ENCODE measurements around the gene ITGB4.

DNA sequence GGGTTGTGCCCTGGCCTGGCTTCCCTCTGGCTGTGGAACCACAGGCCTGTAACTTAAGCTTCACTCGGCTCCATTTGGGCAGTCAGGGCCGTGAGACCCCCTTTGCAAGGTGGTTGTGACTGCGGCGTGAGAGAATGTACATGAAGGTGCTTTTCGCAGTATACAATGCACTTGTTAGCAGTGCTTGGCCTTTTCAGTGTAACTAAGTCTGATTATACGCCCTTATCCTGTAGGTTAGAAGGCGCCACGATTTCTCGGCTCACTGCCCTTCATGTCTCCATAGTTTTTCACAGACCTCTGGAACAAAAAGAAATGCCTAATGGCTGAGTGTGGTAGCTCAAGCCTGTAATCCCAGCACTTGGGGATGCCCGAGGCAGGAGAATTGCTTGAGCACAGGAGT is 40.8 kb upstream of the ITGB4 start:
- TF ChIP-seq, protein P1, sequence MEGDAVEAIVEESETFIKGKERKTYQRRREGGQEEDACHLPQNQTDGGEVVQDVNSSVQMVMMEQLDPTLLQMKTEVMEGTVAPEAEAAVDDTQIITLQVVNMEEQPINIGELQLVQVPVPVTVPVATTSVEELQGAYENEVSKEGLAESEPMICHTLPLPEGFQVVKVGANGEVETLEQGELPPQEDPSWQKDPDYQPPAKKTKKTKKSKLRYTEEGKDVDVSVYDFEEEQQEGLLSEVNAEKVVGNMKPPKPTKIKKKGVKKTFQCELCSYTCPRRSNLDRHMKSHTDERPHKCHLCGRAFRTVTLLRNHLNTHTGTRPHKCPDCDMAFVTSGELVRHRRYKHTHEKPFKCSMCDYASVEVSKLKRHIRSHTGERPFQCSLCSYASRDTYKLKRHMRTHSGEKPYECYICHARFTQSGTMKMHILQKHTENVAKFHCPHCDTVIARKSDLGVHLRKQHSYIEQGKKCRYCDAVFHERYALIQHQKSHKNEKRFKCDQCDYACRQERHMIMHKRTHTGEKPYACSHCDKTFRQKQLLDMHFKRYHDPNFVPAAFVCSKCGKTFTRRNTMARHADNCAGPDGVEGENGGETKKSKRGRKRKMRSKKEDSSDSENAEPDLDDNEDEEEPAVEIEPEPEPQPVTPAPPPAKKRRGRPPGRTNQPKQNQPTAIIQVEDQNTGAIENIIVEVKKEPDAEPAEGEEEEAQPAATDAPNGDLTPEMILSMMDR (IDR thresholded peaks at IDR 0.05 in 2 of 3, conservative IDR thresholded peaks at IDR 0.05 in 1 of 3; ENCODE audit: borderline replicate concordance in 1 of 3, insufficient read depth in 1 of 3, low read depth in 2 of 3, low read length in 2 of 3): no peak
- no peak for TF ChIP-seq POLR2A (IDR thresholded peaks at IDR 0.05; ENCODE audit: borderline replicate concordance, extremely low read depth, insufficient read depth, insufficient read length)
- no peak for TF ChIP-seq POLR2AphosphoS5 (IDR thresholded peaks at IDR 0.05; ENCODE audit: low read depth, low read length)
- TF ChIP-seq SIN3A (IDR thresholded peaks at IDR 0.05; ENCODE audit: low read depth): no peak
- no peak for TF ChIP-seq RAD21 (IDR thresholded peaks at IDR 0.05; ENCODE audit: low read depth)
- no peak for TF ChIP-seq EZH2 (IDR thresholded peaks at IDR 0.05)
- TF ChIP-seq, protein P2, sequence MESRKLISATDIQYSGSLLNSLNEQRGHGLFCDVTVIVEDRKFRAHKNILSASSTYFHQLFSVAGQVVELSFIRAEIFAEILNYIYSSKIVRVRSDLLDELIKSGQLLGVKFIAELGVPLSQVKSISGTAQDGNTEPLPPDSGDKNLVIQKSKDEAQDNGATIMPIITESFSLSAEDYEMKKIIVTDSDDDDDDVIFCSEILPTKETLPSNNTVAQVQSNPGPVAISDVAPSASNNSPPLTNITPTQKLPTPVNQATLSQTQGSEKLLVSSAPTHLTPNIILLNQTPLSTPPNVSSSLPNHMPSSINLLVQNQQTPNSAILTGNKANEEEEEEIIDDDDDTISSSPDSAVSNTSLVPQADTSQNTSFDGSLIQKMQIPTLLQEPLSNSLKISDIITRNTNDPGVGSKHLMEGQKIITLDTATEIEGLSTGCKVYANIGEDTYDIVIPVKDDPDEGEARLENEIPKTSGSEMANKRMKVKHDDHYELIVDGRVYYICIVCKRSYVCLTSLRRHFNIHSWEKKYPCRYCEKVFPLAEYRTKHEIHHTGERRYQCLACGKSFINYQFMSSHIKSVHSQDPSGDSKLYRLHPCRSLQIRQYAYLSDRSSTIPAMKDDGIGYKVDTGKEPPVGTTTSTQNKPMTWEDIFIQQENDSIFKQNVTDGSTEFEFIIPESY (IDR thresholded peaks at IDR 0.05; ENCODE audit: extremely low read depth, insufficient replicate concordance, low read length): no peak
- no peak for TF ChIP-seq ZNF274 (IDR thresholded peaks at IDR 0.05; ENCODE audit: low read depth, low read length)
- TF ChIP-seq YY1 (IDR thresholded peaks at IDR 0.05; ENCODE audit: extremely low read depth, insufficient replicate concordance, low read depth, low read length): no peak
- TF ChIP-seq SRF (IDR thresholded peaks at IDR 0.05; ENCODE audit: low read depth): no peak
- TF ChIP-seq, protein P3, sequence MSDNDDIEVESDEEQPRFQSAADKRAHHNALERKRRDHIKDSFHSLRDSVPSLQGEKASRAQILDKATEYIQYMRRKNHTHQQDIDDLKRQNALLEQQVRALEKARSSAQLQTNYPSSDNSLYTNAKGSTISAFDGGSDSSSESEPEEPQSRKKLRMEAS (IDR thresholded peaks at IDR 0.05): no peak
- TF ChIP-seq ELF1 (IDR thresholded peaks at IDR 0.05; ENCODE audit: borderline replicate concordance, low read depth): no peak
- no peak for TF ChIP-seq FOSL1 (IDR thresholded peaks at IDR 0.05; ENCODE audit: low read depth)
